ENCODE data around the gene KIAA1958.

DNA sequence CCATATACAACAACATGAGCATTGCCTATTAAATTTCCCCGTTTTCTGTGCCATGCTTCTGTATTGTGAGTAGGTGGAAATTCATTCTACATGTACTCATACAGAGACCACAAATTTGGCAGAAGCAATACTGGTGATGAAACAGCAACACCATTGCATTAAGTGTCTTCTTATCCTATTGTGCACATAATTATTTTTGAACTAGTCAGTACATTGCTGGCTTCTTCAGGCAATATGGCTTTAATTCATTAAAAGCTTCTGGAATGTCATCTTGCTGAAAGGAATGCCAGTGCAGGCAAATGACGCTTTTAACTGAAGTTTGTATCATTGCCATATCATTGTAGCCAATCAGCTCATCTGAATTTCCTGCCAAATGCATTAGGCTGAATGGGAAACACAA, 82.6 kb downstream of the KIAA1958 start:
- TF ChIP-seq, protein P1, sequence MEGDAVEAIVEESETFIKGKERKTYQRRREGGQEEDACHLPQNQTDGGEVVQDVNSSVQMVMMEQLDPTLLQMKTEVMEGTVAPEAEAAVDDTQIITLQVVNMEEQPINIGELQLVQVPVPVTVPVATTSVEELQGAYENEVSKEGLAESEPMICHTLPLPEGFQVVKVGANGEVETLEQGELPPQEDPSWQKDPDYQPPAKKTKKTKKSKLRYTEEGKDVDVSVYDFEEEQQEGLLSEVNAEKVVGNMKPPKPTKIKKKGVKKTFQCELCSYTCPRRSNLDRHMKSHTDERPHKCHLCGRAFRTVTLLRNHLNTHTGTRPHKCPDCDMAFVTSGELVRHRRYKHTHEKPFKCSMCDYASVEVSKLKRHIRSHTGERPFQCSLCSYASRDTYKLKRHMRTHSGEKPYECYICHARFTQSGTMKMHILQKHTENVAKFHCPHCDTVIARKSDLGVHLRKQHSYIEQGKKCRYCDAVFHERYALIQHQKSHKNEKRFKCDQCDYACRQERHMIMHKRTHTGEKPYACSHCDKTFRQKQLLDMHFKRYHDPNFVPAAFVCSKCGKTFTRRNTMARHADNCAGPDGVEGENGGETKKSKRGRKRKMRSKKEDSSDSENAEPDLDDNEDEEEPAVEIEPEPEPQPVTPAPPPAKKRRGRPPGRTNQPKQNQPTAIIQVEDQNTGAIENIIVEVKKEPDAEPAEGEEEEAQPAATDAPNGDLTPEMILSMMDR (IDR thresholded peaks at IDR 0.05), result no peak
- no peak for TF ChIP-seq POLR2A (IDR thresholded peaks at IDR 0.05)
